Neural progenitor cell (in vitro differentiated cells): ENCODE data around the gene TMEM43. TPM values are rescaled to one million over a fixed set of nuclear protein-coding genes. Genes with fewer than 3 reads are reported as not detected.
A peak's percentile ranks its signal among the peaks of the same experiment; 100 is the strongest.

Experiments
- DNase-seq: peaks from one replicate; pipeline ENCODE4 v3.0.0-alpha.2; 2016; ENCODE audit warnings: low spot score
- H2AFZ ChIP-seq: fragments of 200-600 bp; sonication (generic); replicated peaks from 2 replicates; pipeline ENCODE4 v1.6.1; 2016; ENCODE audit warnings: antibody characterized with exemption
- H3F3A ChIP-seq: fragments of 200-600 bp; sonication (generic); 2 replicates; pipeline ENCODE4 v1.6.1; 2016; ENCODE audit warnings: antibody characterized with exemption, low read depth
- H3K27ac ChIP-seq: fragments of 200-600 bp; sonication (generic); 2 replicates; pipeline ENCODE4 v1.5.1; 2016; ENCODE audit warnings: mild to moderate bottlenecking
- H3K27me3 ChIP-seq: fragments of 200-600 bp; sonication (generic); 2 replicates; pipeline ENCODE4 v1.6.1; 2016; ENCODE audit warnings: mild to moderate bottlenecking, moderate library complexity
- H3K36me3 ChIP-seq: fragments of 200-600 bp; sonication (generic); 2 replicates; pipeline ENCODE4 v1.5.1; 2016
- H3K4me1 ChIP-seq: fragments of 200-600 bp; sonication (generic); 2 replicates; pipeline ENCODE4 v1.6.1; 2016; ENCODE audit warnings: mixed run types
- H3K4me2 ChIP-seq: fragments of 200-600 bp; sonication (generic); 2 replicates; pipeline ENCODE4 v1.6.1; 2016
- H3K4me3 ChIP-seq: fragments of 200-600 bp; sonication (generic); 2 replicates; pipeline ENCODE4 v1.5.1; 2016
- H3K79me2 ChIP-seq: fragments of 200-600 bp; sonication (generic); 2 replicates; pipeline ENCODE4 v1.6.1; 2016; ENCODE audit warnings: low read depth
- H3K9ac ChIP-seq: fragments of 200-600 bp; sonication (generic); 2 replicates; pipeline ENCODE4 v1.6.1; 2016
- H3K9me3 ChIP-seq: fragments of 200-600 bp; sonication (generic); 2 replicates; pipeline ENCODE4 v1.5.1; 2016; ENCODE audit warnings: low read depth
- H4K20me1 ChIP-seq: fragments of 200-600 bp; sonication (generic); 2 replicates; pipeline ENCODE4 v1.6.1; 2016; ENCODE audit warnings: low read depth
- H3K27ac Mint-ChIP-seq: 3 replicates; pipeline ENCODE4 v1.8.0; 2021; ENCODE audit warnings: mixed read lengths
- H3K27me3 Mint-ChIP-seq: 2 replicates; pipeline ENCODE4 v1.8.0; 2022; ENCODE audit warnings: low read depth, mild to moderate bottlenecking, inconsistent platforms, moderate library complexity, mixed read lengths; ENCODE audit not compliant: insufficient read depth
- H3K36me3 Mint-ChIP-seq: 3 replicates; pipeline ENCODE4 v1.8.0; 2021; ENCODE audit warnings: mixed read lengths
- H3K4me1 Mint-ChIP-seq: 3 replicates; pipeline ENCODE4 v1.8.0; 2021; ENCODE audit warnings: mixed read lengths
- H3K4me3 Mint-ChIP-seq: 3 replicates; pipeline ENCODE4 v1.8.0; 2021; ENCODE audit warnings: mild to moderate bottlenecking, moderate library complexity, mixed read lengths
- H3K9me3 Mint-ChIP-seq: 3 replicates; pipeline ENCODE4 v1.8.0; 2020; ENCODE audit warnings: mixed read lengths
- EZH2 ChIP-seq: fragments of 200-600 bp; sonication (generic); IDR thresholded peaks from 2 replicates; pipeline ENCODE4 v1.6.1; 2017; ENCODE audit warnings: antibody characterized with exemption, mild to moderate bottlenecking, moderate library complexity
- EZH2phosphoT487 ChIP-seq: fragments of 200-600 bp; sonication (generic); IDR thresholded peaks from 2 replicates; pipeline ENCODE4 v1.6.1; 2017; ENCODE audit warnings: antibody characterized with exemption
- total RNA-seq: library from RNA; depleted of rRNA; stranded (reverse); fragments of >200 nt; gene quantifications from 2 replicates; pipeline ENCODE4 v1.2.3, GENCODE V29; 2015; ENCODE audit warnings: low replicate concordance
- TF ChIP-seq, protein P1 (sequence below): fragments of 200-600 bp; sonication (generic); IDR thresholded peaks from 2 replicates; pipeline ENCODE4 v1.5.1; 2017; ENCODE audit warnings: antibody characterized with exemption, mild to moderate bottlenecking

TMEM43 gene
- total RNA-seq, 1 donor from 2014 or later = 19.7 TPM

DNA sequence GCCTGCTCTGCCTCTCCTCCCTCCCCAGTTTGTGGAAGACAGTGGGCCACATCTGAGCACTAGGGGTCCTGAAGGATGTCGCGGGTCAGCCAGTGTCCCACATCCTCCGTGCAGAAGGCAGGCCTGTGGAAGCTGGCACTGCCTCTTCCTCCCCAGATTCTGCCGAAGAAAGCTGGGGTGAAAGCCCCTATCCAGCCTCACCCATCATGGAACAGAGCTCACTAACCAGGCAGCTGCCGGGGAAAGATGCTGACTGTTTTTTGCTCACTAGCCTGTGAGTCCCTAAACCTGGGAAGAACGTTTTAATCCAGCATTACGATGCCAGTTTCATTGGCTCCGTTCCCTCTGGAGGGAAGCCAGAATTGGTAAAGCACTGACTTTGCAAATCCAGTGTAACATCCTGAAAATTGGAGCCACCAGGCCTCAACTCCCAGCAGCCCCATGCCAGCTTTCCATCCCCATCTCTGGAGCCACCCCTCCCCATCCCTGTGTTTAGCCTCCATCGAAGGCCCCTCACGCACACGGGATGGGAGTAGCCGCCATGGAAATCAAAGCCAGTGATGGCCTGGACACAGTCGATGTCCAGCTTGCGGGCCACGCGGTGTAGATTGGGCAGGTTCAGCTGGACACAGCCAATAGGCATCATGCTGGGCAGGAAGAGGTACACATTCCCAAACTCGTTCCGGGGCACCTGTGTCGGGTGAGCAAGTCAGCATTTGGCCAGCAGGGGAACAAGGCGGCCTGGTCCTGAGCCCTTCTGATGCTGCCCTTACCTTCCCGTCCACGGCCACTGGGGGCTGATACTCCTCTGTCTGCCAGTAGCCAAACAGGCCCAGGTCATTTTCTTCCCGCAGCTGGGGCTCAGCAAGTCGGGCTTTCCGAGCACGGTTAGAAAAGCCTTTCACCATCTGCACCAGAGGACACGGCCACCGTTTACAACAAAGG, 23.5 kb downstream of the TMEM43 start:
- no peaks in the 10 kb centered on the region for H3F3A ChIP-seq
- no peaks in the 10 kb centered on the region for H3K79me2 ChIP-seq
- Mint-ChIP-seq H3K27me3 (peaks cover 4% of the 10 kb centered on the region), H3K9me3 (no peaks in the 10 kb centered on the region), H3K4me3 (no peak overlapping the region), H3K36me3 (peaks cover 20% of the 10 kb centered on the region), H3K27ac (no peak overlapping the region), H3K4me1 (peaks cover 18% of the 10 kb centered on the region)
- H4K20me1 ChIP-seq = no peaks in the 10 kb centered on the region
- peak; percentile 55 for DNase-seq
- H3K4me2 ChIP-seq = no peak overlapping the region
- no peaks in the 10 kb centered on the region for H3K36me3 ChIP-seq
- no peak overlapping the region for H3K9ac ChIP-seq
- H3K4me1 ChIP-seq = no peaks in the 10 kb centered on the region
- no peak overlapping the region for H3K27ac ChIP-seq
- no peaks in the 10 kb centered on the region for H3K27me3 ChIP-seq
- H3K4me3 ChIP-seq = no peak overlapping the region
- H3K9me3 ChIP-seq = no peaks in the 10 kb centered on the region
- TF ChIP-seq EZH2phosphoT487 (no peak), EZH2 (no peak)
- TF ChIP-seq, protein P1, sequence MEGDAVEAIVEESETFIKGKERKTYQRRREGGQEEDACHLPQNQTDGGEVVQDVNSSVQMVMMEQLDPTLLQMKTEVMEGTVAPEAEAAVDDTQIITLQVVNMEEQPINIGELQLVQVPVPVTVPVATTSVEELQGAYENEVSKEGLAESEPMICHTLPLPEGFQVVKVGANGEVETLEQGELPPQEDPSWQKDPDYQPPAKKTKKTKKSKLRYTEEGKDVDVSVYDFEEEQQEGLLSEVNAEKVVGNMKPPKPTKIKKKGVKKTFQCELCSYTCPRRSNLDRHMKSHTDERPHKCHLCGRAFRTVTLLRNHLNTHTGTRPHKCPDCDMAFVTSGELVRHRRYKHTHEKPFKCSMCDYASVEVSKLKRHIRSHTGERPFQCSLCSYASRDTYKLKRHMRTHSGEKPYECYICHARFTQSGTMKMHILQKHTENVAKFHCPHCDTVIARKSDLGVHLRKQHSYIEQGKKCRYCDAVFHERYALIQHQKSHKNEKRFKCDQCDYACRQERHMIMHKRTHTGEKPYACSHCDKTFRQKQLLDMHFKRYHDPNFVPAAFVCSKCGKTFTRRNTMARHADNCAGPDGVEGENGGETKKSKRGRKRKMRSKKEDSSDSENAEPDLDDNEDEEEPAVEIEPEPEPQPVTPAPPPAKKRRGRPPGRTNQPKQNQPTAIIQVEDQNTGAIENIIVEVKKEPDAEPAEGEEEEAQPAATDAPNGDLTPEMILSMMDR = peak; percentile 44
- H2AFZ ChIP-seq = no peak overlapping the region

DNA sequence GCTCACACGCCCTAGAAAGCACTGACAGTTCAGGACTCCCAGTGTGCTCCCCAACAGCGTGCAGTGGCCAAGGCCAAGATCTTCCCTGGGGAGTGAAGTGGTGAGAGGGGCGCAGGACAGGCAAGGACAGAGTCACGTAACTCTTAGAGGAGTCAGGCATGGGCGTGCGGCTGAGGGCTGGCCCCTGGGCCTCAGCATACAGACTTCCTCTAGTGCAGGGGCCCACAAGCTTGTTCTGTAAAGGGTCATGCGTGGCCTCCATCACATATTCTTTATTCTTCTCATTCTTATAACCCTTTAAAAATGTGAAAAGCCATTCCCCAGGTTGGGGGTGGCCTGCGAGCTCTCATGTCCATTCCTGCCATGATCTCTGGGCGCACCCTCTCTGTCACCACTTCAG, 25.2 kb downstream of the TMEM43 start:
- Histone ChIP-seq H3K27ac (no peak overlapping the region), H3K4me2 (no peak overlapping the region), H3F3A (no peaks in the 10 kb centered on the region), H3K36me3 (no peaks in the 10 kb centered on the region), H3K79me2 (no peaks in the 10 kb centered on the region), H4K20me1 (peaks cover 4% of the 10 kb centered on the region), H3K4me1 (no peaks in the 10 kb centered on the region), H3K4me3 (no peak overlapping the region), H3K27me3 (no peaks in the 10 kb centered on the region), H3K9ac (no peak overlapping the region), H2AFZ (no peak overlapping the region), H3K9me3 (no peaks in the 10 kb centered on the region)
- H3K36me3 Mint-ChIP-seq = peaks cover 29% of the 10 kb centered on the region
- H3K27ac Mint-ChIP-seq = no peak overlapping the region
- H3K9me3 Mint-ChIP-seq = no peaks in the 10 kb centered on the region
- H3K27me3 Mint-ChIP-seq = peaks cover 4% of the 10 kb centered on the region
- TF ChIP-seq EZH2 = no peak
- TF ChIP-seq, protein P1 = no peak
- H3K4me3 Mint-ChIP-seq = no peak overlapping the region
- H3K4me1 Mint-ChIP-seq = peaks cover 6% of the 10 kb centered on the region
- no peak for DNase-seq

DNA sequence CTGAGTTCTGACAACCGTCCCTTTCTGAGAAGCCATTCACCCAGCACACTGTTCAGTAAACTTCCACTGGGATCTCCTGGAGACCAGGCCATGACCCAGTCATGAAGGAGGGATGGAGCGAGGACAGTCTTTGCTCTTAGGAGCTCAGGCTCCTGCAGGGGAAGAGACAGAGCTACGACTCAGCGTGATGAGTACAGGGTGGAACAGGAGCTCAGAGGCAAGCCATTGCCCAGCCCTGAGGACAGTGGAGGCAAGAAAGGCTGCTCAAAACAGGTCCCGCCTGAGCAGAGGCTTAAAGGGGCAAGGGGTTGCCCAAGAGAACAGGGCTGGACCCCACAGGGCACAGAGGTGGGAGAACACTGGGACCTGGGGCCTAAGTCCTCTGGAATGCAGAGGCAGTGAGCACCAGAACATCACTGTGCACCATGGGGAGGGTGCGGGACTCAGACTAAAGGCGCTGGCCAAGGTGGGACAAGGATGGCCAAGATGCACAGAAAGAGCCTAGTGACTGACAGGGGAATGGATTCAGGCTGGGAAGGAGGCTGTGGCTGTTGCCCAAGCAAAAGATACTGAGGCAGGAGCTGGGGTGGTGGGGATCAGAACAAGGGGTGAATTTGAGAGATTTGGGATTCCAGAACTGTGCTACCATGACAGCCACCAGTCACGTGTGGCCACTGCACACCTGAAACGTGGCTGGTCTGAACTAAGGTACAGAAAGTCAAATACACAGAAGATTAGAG, 25.8 kb downstream of the TMEM43 start:
- Mint-ChIP-seq H3K36me3 (peaks cover 27% of the 10 kb centered on the region), H3K9me3 (no peaks in the 10 kb centered on the region), H3K4me3 (no peak overlapping the region), H3K27ac (peak overlapping the region; percentile 86), H3K4me1 (peaks cover 2% of the 10 kb centered on the region), H3K27me3 (peaks cover 4% of the 10 kb centered on the region)
- Histone ChIP-seq H3K79me2 (no peaks in the 10 kb centered on the region), H3K27me3 (no peaks in the 10 kb centered on the region), H2AFZ (no peak overlapping the region), H3K9me3 (no peaks in the 10 kb centered on the region), H3K4me3 (no peak overlapping the region), H3F3A (no peaks in the 10 kb centered on the region), H4K20me1 (peaks cover 4% of the 10 kb centered on the region), H3K4me1 (no peaks in the 10 kb centered on the region), H3K9ac (no peak overlapping the region), H3K4me2 (no peak overlapping the region), H3K36me3 (no peaks in the 10 kb centered on the region), H3K27ac (no peak overlapping the region)
- DNase-seq = no peak
- TF ChIP-seq, protein P1 = no peak
- TF ChIP-seq EZH2 (no peak), EZH2phosphoT487 (no peak)
